Endothelial cell (in vitro differentiated cells): Measurements from ENCODE around the gene MPZL2. TPM values are rescaled to one million over a fixed set of nuclear protein-coding genes. Genes with fewer than 3 reads are reported as not detected.
A peak's percentile ranks its signal among the peaks of the same experiment; 100 is the strongest.

Experiments used
- DNase-seq: peaks from one replicate; pipeline ENCODE4 v3.0.0; 2021; ENCODE audit warnings: low spot score
- H3K27ac Mint-ChIP-seq: one replicate; pipeline ENCODE4 v1.8.0; 2021; ENCODE audit warnings: mixed read lengths, inconsistent platforms; ENCODE audit not compliant: unreplicated experiment
- H3K27me3 Mint-ChIP-seq: one replicate; pipeline ENCODE4 v1.8.0; 2021; ENCODE audit warnings: mild to moderate bottlenecking, moderate library complexity, mixed read lengths, inconsistent platforms; ENCODE audit not compliant: unreplicated experiment
- H3K36me3 Mint-ChIP-seq: one replicate; pipeline ENCODE4 v1.8.0; 2021; ENCODE audit warnings: mild to moderate bottlenecking, low read depth, mixed read lengths, inconsistent platforms; ENCODE audit not compliant: unreplicated experiment
- H3K4me1 Mint-ChIP-seq: one replicate; pipeline ENCODE4 v1.8.0; 2021; ENCODE audit warnings: mild to moderate bottlenecking, mixed read lengths, inconsistent platforms; ENCODE audit not compliant: unreplicated experiment
- H3K4me3 Mint-ChIP-seq: one replicate; pipeline ENCODE4 v1.8.0; 2021; ENCODE audit warnings: mild to moderate bottlenecking, mixed read lengths, inconsistent platforms; ENCODE audit not compliant: unreplicated experiment
- H3K9me3 Mint-ChIP-seq: one replicate; pipeline ENCODE4 v1.8.0; 2021; ENCODE audit warnings: mixed read lengths, inconsistent platforms; ENCODE audit not compliant: unreplicated experiment
- total RNA-seq: library from RNA; stranded (reverse); fragmentation: NEBNext Ultra II Directional; extraction: Animal tissue kit (Norgen Biotek cat#: 25700); gene quantifications from one replicate; pipeline ENCODE4 v1.2.1, GENCODE V29; 2021; ENCODE audit not compliant: unreplicated experiment
- TF ChIP-seq, protein P1 (sequence below): fragments of 200-600 bp; sonication (generic); IDR thresholded peaks from one replicate; pipeline ENCODE4 v1.5.0; 2021; ENCODE audit warnings: antibody characterized with exemption; ENCODE audit not compliant: unreplicated experiment

MPZL2 gene
- total RNA-seq, 1 donor from 2014 or later: 1.0 TPM

DNA sequence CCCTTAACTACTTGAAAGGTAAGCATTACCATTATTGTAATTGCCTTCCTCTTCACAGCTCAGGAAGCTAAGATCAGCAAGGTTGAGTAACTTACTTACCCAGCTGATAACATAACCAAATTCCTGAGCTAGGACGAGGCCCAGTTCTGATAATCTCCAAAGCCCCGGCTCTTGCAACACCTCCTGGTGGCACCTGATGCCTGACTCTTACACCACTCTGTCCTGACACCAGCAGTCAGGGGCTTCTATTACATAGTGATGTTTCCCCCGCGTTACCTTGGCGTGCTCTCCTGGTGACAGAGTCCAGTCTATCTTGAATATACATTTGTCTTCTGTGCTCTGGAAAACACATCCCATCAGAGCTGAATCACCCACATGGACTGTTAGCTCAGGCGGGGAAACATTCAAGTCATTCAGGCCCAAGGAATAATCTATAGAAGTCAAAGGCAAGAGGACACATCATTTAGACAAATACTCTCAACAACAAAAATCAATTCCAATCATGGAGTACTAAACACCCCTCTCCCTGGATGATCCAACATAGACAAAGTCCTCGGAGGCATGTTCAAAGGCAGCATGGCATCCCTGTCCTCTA, 51.9 kb downstream of the MPZL2 start:
- Mint-ChIP-seq H3K4me3 (peak overlapping the region; percentile 5), H3K27me3 (peaks cover 4% of the 10 kb centered on the region), H3K4me1 (peaks cover 37% of the 10 kb centered on the region), H3K9me3 (no peaks in the 10 kb centered on the region), H3K27ac (no peak overlapping the region), H3K36me3 (no peaks in the 10 kb centered on the region)
- no peak for DNase-seq
- TF ChIP-seq, protein P1, sequence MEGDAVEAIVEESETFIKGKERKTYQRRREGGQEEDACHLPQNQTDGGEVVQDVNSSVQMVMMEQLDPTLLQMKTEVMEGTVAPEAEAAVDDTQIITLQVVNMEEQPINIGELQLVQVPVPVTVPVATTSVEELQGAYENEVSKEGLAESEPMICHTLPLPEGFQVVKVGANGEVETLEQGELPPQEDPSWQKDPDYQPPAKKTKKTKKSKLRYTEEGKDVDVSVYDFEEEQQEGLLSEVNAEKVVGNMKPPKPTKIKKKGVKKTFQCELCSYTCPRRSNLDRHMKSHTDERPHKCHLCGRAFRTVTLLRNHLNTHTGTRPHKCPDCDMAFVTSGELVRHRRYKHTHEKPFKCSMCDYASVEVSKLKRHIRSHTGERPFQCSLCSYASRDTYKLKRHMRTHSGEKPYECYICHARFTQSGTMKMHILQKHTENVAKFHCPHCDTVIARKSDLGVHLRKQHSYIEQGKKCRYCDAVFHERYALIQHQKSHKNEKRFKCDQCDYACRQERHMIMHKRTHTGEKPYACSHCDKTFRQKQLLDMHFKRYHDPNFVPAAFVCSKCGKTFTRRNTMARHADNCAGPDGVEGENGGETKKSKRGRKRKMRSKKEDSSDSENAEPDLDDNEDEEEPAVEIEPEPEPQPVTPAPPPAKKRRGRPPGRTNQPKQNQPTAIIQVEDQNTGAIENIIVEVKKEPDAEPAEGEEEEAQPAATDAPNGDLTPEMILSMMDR: no peak

DNA sequence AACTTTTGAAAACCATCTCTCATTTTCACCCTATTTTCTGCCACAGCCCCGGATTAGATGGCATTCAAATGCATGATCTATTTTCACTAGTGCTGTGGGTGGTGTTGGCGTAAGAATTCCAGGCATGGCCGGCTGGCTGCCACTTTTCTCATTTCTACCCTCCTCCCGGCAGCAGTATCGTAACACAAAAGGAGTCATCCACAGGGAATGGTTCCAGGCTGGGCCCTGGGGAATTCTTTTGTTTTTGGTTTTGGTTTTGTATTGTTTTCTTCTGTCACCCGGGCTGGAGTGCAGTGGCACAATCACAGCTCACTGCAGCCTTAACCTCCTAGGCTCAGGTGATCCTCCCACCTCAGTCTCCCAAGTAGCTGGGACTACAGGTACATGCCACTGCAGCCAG, 53.1 kb downstream of the MPZL2 start:
- Mint-ChIP-seq H3K4me3 (no peak overlapping the region), H3K27me3 (peaks cover 4% of the 10 kb centered on the region), H3K9me3 (no peaks in the 10 kb centered on the region), H3K4me1 (peaks cover 43% of the 10 kb centered on the region), H3K27ac (no peak overlapping the region), H3K36me3 (no peaks in the 10 kb centered on the region)
- TF ChIP-seq, protein P1: no peak
- no peak for DNase-seq

DNA sequence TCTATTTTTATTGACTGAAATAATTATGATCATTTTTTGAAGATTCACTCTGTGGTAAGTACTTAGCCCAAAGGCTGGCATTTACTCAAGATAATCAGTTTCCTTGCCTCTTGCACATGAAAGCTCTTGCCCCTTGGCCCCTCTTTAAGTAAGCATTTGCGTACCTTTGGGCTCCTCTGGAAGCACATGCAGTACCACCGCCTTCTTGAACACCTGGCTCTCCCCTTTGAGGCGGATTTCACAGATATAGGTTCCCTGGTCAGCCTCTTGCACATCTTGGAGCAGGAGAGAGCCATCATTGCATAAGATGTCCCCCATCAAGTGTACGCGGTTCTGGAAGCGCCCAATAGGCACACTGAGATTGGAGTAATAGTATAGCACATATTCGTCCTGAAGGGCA, 53.8 kb downstream of the MPZL2 start:
- DNase-seq: no peak
- TF ChIP-seq, protein P1: no peak
- H3K27ac Mint-ChIP-seq: no peak overlapping the region
- H3K4me3 Mint-ChIP-seq: no peak overlapping the region
- H3K27me3 Mint-ChIP-seq: peaks cover 4% of the 10 kb centered on the region
- H3K36me3 Mint-ChIP-seq: no peaks in the 10 kb centered on the region
- H3K9me3 Mint-ChIP-seq: no peaks in the 10 kb centered on the region
- H3K4me1 Mint-ChIP-seq: peaks cover 43% of the 10 kb centered on the region

DNA sequence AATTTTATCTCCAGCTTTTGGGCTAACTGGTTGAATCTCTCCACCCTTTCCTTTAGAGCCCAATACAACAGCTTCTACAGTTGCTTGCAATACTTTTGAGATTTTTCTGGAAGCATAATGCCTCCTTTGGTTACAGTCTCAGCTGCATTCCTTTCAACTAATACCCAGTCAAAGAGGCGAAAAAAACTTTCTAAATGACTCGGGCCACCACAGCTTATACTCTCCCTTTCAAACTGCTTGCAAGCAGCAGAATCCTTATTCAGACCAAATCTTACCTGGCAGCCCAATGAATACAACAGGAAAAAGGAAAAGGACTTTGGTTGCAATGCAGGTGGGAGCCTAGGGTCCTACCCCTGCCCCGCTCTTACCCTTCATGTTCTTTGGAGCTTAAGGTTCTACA, 55.1 kb downstream of the MPZL2 start:
- no peak overlapping the region for H3K4me3 Mint-ChIP-seq
- no peaks in the 10 kb centered on the region for H3K9me3 Mint-ChIP-seq
- H3K27me3 Mint-ChIP-seq: peaks cover 4% of the 10 kb centered on the region
- DNase-seq: no peak
- H3K4me1 Mint-ChIP-seq: peaks cover 39% of the 10 kb centered on the region
- H3K36me3 Mint-ChIP-seq: no peaks in the 10 kb centered on the region
- no peak overlapping the region for H3K27ac Mint-ChIP-seq
- TF ChIP-seq, protein P1: no peak

DNA sequence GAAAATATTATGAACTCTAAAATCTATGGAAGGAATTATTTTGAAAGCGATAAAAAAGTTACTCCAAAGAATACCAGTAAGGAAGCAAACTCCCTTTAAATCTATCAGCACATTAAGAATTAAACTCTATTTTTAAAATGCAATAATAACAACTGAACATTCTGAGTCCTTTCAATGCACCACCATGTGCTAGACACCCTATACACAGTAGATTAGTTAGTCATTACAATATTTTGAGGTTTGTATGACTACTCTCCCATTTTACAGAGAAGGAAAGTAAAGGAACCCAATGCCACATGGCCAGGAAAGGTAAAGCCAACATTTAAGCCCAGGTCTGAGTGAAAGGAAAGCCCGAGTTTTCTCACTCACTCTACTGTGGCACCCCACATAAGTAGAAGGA, 57.0 kb downstream of the MPZL2 start:
- TF ChIP-seq, protein P1: no peak
- DNase-seq: no peak
- no peak overlapping the region for H3K4me3 Mint-ChIP-seq
- H3K27me3 Mint-ChIP-seq: no peaks in the 10 kb centered on the region
- H3K27ac Mint-ChIP-seq: peak overlapping the region; percentile 8
- no peaks in the 10 kb centered on the region for H3K36me3 Mint-ChIP-seq
- H3K4me1 Mint-ChIP-seq: peaks cover 20% of the 10 kb centered on the region
- no peaks in the 10 kb centered on the region for H3K9me3 Mint-ChIP-seq
